Endothelial cell (in vitro differentiated cells): ENCODE data around the gene PRDM2. TPM values are rescaled to one million over a fixed set of nuclear protein-coding genes. Genes with fewer than 3 reads are reported as not detected.

Experiments used
- DNase-seq: peaks from one replicate; pipeline ENCODE4 v3.0.0; 2021; ENCODE audit warnings: low spot score
- H3K27ac Mint-ChIP-seq: one replicate; pipeline ENCODE4 v1.8.0; 2021; ENCODE audit warnings: mixed read lengths, inconsistent platforms; ENCODE audit not compliant: unreplicated experiment
- H3K27me3 Mint-ChIP-seq: one replicate; pipeline ENCODE4 v1.8.0; 2021; ENCODE audit warnings: mild to moderate bottlenecking, moderate library complexity, mixed read lengths, inconsistent platforms; ENCODE audit not compliant: unreplicated experiment
- H3K36me3 Mint-ChIP-seq: one replicate; pipeline ENCODE4 v1.8.0; 2021; ENCODE audit warnings: mild to moderate bottlenecking, low read depth, mixed read lengths, inconsistent platforms; ENCODE audit not compliant: unreplicated experiment
- H3K4me1 Mint-ChIP-seq: one replicate; pipeline ENCODE4 v1.8.0; 2021; ENCODE audit warnings: mild to moderate bottlenecking, mixed read lengths, inconsistent platforms; ENCODE audit not compliant: unreplicated experiment
- H3K4me3 Mint-ChIP-seq: one replicate; pipeline ENCODE4 v1.8.0; 2021; ENCODE audit warnings: mild to moderate bottlenecking, mixed read lengths, inconsistent platforms; ENCODE audit not compliant: unreplicated experiment
- H3K9me3 Mint-ChIP-seq: one replicate; pipeline ENCODE4 v1.8.0; 2021; ENCODE audit warnings: mixed read lengths, inconsistent platforms; ENCODE audit not compliant: unreplicated experiment
- total RNA-seq: library from RNA; stranded (reverse); fragmentation: NEBNext Ultra II Directional; extraction: Animal tissue kit (Norgen Biotek cat#: 25700); gene quantifications from one replicate; pipeline ENCODE4 v1.2.1, GENCODE V29; 2021; ENCODE audit not compliant: unreplicated experiment
- TF ChIP-seq, protein P1 (sequence below): fragments of 200-600 bp; sonication (generic); IDR thresholded peaks from one replicate; pipeline ENCODE4 v1.5.0; 2021; ENCODE audit warnings: antibody characterized with exemption; ENCODE audit not compliant: unreplicated experiment

Gene PRDM2
- total RNA-seq, 1 donor from 2014 or later = 49.7 TPM

DNA sequence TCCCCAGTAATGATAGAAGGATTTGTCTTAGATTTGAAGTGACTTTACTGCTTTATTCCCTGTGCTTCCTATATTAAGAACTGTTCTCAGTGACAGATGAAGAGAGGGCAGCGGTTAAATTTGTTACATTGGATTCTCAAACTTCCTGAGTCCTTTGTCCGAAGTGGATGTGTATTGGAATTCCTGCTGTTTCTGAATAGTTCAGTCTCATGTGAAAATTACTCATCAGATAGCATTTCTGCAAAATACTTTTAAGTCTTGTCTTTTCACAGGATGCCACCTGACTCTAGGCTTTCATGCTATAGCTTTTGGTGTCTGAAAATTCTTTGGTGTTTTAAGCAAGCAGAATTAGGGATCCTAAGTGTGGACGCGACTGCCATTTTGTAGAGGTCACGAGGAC, 83.6 kb downstream of the PRDM2 start:
- H3K27me3 Mint-ChIP-seq = peaks cover 4% of the 10 kb centered on the region
- peaks cover 32% of the 10 kb centered on the region for H3K36me3 Mint-ChIP-seq
- H3K9me3 Mint-ChIP-seq = no peaks in the 10 kb centered on the region
- no peak overlapping the region for H3K27ac Mint-ChIP-seq
- TF ChIP-seq, protein P1, sequence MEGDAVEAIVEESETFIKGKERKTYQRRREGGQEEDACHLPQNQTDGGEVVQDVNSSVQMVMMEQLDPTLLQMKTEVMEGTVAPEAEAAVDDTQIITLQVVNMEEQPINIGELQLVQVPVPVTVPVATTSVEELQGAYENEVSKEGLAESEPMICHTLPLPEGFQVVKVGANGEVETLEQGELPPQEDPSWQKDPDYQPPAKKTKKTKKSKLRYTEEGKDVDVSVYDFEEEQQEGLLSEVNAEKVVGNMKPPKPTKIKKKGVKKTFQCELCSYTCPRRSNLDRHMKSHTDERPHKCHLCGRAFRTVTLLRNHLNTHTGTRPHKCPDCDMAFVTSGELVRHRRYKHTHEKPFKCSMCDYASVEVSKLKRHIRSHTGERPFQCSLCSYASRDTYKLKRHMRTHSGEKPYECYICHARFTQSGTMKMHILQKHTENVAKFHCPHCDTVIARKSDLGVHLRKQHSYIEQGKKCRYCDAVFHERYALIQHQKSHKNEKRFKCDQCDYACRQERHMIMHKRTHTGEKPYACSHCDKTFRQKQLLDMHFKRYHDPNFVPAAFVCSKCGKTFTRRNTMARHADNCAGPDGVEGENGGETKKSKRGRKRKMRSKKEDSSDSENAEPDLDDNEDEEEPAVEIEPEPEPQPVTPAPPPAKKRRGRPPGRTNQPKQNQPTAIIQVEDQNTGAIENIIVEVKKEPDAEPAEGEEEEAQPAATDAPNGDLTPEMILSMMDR = no peak
- peaks cover 30% of the 10 kb centered on the region for H3K4me1 Mint-ChIP-seq
- DNase-seq = no peak
- no peak overlapping the region for H3K4me3 Mint-ChIP-seq

DNA sequence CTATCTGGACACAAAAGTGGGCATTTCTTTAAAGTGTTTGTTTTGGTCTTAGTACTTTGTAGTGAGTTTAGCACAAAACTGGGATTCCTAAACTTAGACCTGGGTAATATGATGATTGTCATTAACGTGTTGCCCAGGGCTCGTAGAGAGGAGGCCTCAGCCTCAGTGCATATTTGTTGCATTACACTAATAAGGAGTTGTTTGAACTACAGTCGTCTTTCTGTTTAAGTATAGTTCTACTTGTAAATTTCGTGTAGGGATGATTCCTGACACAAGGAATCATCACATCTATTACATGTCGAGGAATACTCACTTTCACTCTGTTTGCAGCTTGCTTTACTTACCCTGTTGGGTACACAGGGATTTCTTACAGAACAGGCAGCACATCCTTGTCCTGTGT, 85.0 kb downstream of the PRDM2 start:
- DNase-seq = no peak
- no peaks in the 10 kb centered on the region for H3K9me3 Mint-ChIP-seq
- H3K27ac Mint-ChIP-seq = no peak overlapping the region
- H3K4me3 Mint-ChIP-seq = no peak overlapping the region
- peaks cover 29% of the 10 kb centered on the region for H3K4me1 Mint-ChIP-seq
- TF ChIP-seq, protein P1 = no peak
- peaks cover 6% of the 10 kb centered on the region for H3K27me3 Mint-ChIP-seq
- H3K36me3 Mint-ChIP-seq = peaks cover 26% of the 10 kb centered on the region

DNA sequence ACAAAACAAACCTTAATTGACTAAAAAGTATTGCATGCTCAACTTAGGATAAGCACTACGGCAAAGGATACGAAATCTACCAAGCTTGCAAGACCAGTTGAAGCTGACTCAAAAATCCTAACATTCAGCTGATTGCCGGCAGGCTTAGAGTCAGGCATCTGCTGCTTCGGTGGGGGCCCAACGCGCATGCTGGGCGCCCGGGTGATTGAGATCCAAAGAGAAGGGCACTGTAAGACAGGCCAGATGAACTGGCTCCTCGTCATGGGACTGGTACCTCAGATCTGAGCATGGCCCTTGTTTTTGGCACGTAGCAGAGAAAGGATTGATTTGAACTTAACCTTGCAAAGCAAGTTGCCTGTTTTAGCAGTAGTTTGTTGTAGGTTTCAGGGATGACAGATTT, 86.6 kb downstream of the PRDM2 start:
- peaks cover 18% of the 10 kb centered on the region for H3K4me1 Mint-ChIP-seq
- no peak overlapping the region for H3K27ac Mint-ChIP-seq
- DNase-seq = no peak
- no peaks in the 10 kb centered on the region for H3K9me3 Mint-ChIP-seq
- peaks cover 3% of the 10 kb centered on the region for H3K27me3 Mint-ChIP-seq
- H3K4me3 Mint-ChIP-seq = no peak overlapping the region
- TF ChIP-seq, protein P1 = no peak
- peaks cover 17% of the 10 kb centered on the region for H3K36me3 Mint-ChIP-seq

DNA sequence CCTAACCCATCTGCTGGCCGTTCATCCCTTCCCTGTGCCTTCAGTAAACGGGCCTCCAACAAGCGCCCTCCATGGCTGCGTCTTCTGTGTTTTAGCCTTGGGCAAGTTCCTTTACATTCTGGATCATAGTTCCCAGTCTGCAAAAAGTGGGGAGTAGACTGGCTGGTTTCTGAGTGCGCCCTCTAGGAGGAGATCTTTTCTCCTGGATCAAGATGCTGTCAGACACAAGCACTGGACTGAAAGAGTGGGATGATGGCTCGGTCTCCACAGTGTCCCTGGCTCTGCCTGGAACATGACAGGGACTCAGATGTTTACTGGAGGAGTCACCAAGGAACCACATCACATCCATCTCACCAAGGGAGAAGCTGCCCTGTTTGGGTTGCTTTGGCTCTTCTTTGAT, 88.8 kb downstream of the PRDM2 start:
- H3K4me1 Mint-ChIP-seq = peaks cover 14% of the 10 kb centered on the region
- H3K9me3 Mint-ChIP-seq = no peaks in the 10 kb centered on the region
- H3K27me3 Mint-ChIP-seq = peaks cover 1% of the 10 kb centered on the region
- H3K36me3 Mint-ChIP-seq = peaks cover 19% of the 10 kb centered on the region
- no peak overlapping the region for H3K4me3 Mint-ChIP-seq
- TF ChIP-seq, protein P1 = no peak
- no peak overlapping the region for H3K27ac Mint-ChIP-seq
- no peak for DNase-seq

DNA sequence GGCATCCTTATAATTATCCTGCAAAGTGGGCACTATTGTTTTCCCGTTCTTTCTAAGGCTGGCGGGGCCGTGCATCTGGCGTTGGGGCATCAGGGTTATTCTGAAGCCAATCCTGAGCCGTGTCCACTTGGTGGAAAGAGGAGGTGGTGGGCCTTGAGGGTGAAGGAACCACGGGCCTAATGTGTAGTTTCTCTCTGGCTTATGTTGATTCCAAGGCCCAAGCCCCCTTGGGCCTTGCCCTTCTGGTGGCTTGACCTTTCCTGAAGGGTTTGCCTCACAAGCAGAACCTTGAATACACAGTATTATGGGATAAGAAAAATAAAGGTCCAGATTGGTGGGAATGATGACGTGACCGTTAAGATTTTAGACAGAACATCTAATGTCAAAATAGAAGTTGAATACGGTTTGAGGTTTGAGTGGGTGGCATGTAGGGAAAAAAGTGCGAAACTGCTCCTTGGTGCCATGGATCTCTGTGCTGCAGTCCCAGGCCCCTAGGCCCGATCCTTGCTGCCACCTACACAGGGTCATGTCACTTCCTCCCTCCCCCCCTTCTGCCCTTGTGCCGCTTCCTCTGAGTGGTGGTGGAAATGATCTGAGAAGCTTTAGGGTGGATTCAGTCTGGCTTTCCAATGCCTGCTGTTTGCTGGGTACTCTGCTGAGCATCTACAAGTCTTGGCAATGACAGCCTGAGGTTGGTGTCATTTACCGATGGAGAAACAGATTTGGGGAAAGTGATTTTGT, 90.5 kb downstream of the PRDM2 start:
- TF ChIP-seq, protein P1 = no peak
- Mint-ChIP-seq H3K27me3 (peaks cover 1% of the 10 kb centered on the region), H3K27ac (no peak overlapping the region), H3K36me3 (peaks cover 23% of the 10 kb centered on the region), H3K9me3 (no peaks in the 10 kb centered on the region), H3K4me1 (peaks cover 2% of the 10 kb centered on the region), H3K4me3 (no peak overlapping the region)
- DNase-seq = no peak
